Measurements from ENCODE around the gene ALOX15. TPM values are rescaled to one million over a fixed set of nuclear protein-coding genes. Genes with fewer than 3 reads are reported as not detected.
A peak's percentile ranks its signal among the peaks of the same experiment; 100 is the strongest.
"Not testable (repeated sequence)": the region's sequence is repeated elsewhere in the genome, so short reads cannot be mapped to it uniquely, and the experiment has no call there.

The ALOX15 gene
- total RNA-seq, 1 experiment from 2014 or later = 0.41 TPM

DNA sequence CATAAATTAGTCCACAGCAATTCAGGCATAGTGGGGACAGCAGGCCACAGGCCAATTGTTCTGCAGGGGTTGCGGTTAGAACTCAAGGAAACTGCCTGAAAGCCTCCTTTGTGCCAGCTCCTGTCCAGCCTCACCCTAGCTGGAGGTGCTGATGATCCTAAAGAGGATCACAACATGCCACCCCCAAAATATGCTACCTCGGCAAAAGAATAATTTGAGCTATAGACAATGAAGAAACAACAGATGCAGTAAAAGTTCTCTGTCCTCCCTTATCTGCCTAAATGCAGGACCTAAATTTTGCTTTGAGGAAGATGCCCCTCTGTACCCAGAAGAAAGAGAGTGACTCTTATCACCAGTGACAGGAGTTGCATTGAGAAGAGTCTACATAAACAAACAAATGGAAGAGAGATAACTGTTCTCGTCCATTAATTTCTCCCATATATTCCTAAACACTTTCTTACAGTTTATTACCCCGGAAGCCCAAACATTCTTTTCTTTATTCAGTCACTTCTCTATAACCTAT is 14.7 kb downstream of the ALOX15 start:
- DNase-seq (ENCODE audit: low spot score) = no peak
- in situ Hi-C loops (cut with HindIII; ENCODE audit: low sequenced_read_pairs) = no loop called here

DNA sequence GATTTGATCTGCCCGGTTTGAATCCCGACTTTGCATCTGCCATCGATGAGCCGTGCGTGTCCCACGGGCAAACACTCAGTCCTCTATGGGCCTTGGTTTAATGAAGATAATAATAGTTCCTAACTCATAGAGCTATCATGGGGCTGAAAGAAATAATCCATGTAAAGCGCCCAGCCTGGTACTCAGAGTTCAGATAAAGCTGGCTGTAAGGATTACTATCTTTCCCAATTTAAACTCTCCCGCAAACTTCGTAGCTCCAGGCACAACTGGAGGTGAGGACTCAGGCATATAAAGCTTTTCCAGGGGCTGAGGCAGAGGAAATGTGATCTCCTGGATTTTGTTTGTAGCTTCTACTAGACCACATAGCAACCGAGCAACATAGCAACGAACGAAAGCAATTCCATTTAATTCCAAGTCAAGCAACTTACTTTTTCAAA is 16.3 kb downstream of the ALOX15 start:
- in situ Hi-C loops (cut with HindIII; ENCODE audit: low sequenced_read_pairs) = no loop called here
- DNase-seq (ENCODE audit: low spot score) = no peak

DNA sequence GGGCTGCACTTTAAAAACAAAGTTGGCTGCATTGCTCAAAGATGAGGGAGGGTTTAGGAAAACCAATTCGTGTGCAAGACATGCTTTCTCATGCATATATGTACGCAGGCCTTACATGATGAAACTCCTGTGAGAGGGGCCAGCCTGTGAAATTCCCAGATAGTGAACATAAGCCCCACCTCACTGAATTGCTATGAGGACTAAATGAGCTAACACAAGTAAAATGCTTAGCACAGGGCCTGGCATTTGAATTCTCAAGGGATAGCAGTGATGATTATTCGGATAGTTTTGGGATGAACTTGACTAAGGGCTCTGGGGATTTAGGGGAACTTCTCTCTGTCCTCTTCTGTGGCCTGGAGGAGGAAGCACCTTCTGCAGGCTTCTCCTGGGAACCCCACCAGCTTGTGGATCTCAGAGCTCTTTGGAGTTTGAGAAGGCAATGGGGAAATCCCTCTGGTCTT is 17.0 kb downstream of the ALOX15 start:
- DNase-seq (ENCODE audit: low spot score); in situ Hi-C loops (cut with HindIII; ENCODE audit: low sequenced_read_pairs): not testable (repeated sequence)

DNA sequence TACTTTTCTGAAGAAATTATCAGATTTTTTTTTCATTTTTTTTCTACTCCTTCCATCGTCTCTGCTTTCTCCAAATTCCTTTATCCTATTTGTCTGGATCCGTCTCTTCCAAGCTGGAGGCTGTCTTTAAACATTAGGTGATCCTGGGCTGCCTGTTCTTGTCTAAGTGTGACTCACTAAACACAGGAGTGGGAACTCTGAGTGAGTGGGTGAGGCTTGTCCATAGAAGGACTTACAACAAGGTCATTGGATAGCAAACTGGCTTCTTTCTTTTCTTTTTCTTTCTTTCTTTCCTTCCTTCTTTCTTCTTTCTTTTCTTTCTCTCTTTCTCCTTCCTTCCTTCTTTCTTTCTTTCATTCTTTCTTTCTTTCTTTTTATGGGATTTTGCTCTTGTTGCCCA is 18.2 kb downstream of the ALOX15 start:
- in situ Hi-C loops (cut with HindIII; ENCODE audit: low sequenced_read_pairs) = no loop called here
- no peak for DNase-seq (ENCODE audit: low spot score)

DNA sequence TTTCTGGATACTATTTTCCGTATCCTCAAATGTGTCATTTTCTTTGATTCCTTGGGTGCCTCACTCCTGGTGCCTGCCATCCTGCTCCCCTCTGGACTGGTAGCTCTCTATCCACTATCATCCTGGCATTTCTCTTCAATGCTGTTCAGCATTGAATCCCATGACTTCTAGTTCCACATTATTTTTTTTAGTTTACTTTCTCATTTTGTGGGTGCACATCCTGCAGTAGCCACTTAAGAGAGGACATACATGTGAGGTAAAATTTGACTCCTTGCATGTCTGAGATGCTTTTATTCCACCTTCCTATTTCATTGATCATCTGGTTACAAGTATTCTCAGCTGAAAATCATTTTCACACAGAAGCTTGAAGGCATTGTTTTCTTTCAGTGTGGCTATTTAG is 19.1 kb downstream of the ALOX15 start:
- DNase-seq (ENCODE audit: low spot score) = no peak
- in situ Hi-C loops (cut with HindIII; ENCODE audit: low sequenced_read_pairs) = no loop called here

DNA sequence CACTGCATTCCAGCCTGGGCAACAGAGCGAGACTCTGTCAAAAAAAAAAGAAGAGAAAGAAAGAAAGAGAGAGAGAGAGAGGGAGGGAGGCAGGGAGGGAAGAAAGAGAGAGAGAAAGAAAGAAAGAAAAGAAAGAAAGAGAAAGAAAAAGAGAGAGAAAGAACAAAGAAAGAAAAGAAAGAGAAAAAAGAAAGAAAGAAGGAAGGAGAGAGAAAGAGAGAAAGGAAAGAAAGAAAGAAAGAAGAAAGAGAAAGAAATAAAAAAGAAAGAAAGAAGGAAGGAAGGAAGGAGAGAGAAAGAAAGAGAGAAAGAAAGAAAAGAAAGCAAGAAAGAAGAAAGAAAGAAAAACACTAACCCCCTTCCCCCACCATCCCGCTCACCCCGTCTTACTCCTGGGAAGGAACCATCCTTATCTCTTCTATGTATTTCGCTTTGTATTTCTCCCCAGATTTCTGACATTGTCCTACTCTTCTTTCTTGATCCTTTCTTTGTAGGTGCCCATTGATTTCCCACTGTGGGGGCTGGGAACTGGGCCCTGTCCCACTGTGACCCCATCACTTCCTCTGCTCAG is 20.9 kb downstream of the ALOX15 start:
- in situ Hi-C loops (cut with HindIII; ENCODE audit: low sequenced_read_pairs) = no loop called here
- DNase-seq (ENCODE audit: low spot score) = no peak

DNA sequence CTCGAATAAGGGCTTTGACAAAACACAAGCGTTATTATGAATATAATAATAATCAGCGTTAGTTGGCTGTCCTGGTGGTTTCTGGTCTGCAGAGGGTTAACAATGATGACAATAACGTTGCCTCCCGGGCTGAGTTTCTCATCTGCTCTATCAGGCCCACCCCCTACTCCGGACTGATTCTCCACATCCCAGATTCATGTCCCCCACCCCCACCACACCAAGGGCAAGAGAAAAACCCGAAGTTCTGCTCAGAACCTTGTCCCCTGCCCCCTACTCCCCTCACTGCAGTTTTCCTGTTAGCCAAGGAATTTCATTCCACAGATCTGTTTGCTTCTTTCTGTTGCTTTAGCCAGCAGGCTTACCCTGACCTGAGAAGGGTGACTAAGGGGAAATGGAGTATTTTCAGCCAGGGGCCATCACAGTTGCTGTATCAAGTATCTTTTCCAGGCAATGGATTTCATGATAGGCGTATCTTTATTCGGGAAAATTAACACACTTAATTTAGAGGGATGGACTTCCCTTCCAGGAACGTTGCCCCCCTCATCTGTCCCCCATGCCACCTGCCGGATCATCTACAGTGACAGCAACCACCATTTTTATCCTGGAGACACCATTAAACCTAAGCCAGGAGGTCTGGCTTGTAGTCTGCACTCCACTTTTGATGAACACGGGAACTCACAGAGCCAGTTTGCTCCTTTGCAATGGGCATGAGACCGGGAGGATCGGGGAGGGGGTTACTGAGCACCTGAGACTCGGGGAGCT is 23.7 kb downstream of the ALOX15 start:
- DNase-seq (ENCODE audit: low spot score) = no peak
- in situ Hi-C loops (cut with HindIII; ENCODE audit: low sequenced_read_pairs) = no loop called here

DNA sequence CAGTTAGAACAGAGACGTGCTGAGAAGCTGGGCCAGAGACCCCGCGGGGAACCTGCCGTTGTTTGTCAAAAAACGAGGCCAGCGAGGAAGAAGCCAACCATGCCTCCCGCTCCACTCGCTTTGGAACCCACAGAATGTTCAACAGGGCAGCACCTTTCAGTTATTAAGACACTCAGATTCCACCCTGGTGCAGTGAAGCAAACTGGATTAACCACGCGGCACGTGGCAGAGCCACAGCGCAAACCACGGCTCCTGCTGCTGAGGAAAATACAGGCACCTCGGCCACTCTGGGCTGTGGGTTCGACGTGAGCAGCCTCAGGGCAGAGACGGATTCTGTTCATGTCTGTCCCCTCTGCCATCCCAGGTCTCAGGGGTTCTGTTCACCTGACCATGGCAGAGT is 24.4 kb downstream of the ALOX15 start:
- in situ Hi-C loops (cut with HindIII; ENCODE audit: low sequenced_read_pairs) = no loop called here
- DNase-seq (ENCODE audit: low spot score) = peak; percentile 53

DNA sequence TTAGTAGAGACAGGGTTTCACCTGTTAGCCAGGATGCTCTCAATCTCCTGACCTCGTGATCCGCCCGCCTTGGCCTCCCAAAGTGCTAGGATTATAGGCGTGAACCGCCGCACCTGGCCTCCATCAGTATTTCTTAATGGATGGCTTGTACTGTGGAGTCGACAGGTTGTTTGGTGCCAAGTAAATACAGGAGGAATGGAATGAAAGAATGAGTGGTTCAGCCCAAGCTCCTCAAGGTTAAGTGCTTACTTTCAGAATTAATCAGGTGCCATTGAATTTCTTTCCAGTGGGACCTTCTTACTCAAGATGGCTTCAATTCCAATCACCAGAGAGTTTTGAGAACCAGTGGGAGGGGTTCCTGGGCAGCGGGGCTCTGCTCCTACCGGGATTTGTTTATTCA is 25.0 kb downstream of the ALOX15 start:
- DNase-seq (ENCODE audit: low spot score) = no peak
- in situ Hi-C loops (cut with HindIII; ENCODE audit: low sequenced_read_pairs) = no loop called here

DNA sequence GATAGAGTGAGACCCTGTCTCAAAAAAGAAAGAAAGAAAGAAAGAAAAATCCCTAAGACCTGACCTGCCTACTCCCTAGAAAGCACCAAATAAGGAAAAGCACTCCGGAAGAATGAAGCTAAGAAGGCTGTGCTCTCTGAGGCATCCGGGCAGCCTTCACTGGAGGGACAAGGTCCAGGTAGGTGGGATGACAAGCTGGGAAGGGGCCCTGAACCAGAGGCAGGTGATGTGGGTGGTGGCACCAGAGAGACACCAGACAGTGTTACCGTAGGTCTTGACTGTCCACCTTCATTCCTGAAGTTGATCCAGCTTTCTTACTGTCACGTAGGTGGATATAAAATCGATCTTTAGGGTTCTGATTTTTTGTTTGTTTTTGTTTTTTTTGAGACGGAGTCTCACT is 30.8 kb downstream of the ALOX15 start:
- in situ Hi-C loops (cut with HindIII; ENCODE audit: low sequenced_read_pairs) = no loop called here
- DNase-seq (ENCODE audit: low spot score) = no peak

DNA sequence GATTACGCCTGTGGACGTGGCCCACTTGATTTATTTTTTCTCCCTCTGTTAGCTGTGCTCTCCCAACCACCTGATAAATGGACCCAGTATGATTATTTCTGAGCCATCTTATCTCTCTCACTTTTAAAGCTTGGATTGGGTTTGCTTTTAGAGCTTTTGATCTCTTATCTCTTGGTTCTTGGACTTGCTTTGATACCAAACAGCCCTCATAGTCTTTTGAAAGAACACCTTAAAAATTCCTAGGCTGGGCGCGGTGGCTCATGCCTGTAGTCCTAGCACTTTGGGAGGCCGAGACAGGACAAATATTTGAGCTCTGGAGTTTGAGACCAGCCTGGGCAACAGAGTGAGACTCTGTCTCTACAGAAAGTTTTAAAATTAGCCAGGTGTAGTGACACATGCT is 31.3 kb downstream of the ALOX15 start:
- no peak for DNase-seq (ENCODE audit: low spot score)
- in situ Hi-C loops (cut with HindIII; ENCODE audit: low sequenced_read_pairs) = no loop called here

DNA sequence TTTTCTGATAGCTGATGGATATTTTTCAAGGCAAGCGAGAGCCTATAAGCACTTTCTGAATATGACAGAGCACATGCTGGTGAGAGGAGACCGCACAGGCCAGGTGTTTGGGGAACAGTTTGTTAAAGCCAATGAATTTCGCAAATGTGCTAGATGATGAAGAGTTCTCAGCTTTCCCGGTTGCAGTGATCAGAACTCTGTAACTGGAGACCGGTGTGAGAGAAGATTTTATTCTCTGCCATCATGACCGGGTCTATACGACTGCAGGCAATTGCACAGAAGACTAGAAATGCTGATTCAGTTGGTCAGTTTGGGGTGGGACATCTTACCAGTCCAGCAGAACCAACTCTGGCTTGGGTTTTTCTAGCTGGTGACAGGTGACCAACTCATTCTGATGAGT is 31.7 kb downstream of the ALOX15 start:
- DNase-seq (ENCODE audit: low spot score) = no peak
- in situ Hi-C loops (cut with HindIII; ENCODE audit: low sequenced_read_pairs) = no loop called here

DNA sequence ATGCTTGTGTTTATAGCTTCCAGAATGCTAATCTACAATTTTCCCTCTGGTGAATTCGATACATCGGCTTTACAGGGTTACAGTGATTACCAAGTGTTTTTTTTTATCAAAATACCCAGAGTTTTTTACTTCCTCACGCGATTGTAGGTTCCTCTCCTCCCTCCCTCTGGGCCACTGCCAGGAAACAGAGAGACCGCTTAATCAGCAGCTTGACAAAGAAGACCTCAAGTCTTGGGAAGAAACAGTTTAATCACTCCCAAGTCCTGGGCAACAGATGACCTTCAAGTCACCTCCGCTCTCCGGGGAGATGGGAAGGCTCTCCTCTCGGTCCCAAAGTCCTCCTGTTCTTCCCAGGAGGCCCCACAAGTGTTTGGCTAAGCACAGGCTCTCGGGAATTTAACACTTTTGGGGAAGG is 33.7 kb downstream of the ALOX15 start:
- in situ Hi-C loops (cut with HindIII; ENCODE audit: low sequenced_read_pairs) = no loop called here
- no peak for DNase-seq (ENCODE audit: low spot score)

DNA sequence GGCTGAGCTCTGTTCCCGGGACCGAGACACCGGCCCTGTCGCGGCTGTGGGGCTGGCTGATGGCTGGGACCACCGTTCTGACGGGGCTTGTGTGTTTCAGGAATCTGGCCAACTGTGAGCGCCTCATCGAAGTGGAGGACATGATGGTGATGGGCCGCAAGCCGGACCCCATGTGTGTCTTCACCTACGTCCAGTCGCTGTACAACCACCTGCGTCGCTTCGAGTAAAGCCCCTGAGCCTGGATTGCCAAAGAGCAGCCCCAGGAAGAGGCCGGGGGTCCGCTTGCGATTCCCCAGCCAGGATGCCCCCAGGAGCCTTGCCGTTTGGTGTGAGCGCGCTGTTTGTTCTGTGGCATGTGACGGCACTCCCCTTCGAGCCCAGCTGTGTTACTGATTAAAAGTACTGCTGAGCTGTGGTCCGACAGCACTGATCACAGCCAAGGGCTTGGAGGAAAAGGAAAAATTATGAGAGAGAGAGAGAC is 34.2 kb downstream of the ALOX15 start:
- in situ Hi-C loops (cut with HindIII; ENCODE audit: low sequenced_read_pairs) = no loop called here

DNA sequence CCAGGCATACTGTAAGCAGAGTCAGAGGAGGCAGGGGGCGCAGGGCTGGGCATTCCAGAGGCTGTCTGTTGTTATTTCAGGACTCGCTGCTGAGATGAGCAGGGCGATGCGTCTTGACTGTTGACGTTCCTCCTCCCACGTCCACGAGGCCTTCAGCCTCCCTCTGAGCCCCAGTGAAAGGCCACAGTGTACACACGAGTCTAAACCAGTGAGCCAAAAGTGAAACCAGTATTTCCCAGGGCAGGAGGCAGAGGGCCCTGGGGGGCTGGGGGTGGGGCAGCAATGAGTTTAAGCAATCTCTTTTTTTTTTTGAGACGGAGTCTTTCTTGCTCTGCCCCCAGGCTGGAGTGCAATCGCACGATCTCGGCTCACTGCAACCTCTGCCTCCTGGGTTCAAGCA is 35.7 kb downstream of the ALOX15 start:
- DNase-seq (ENCODE audit: low spot score) = no peak
- in situ Hi-C loops (cut with HindIII; ENCODE audit: low sequenced_read_pairs) = no loop called here

More for the DNA sequence above, 34.2 kb downstream of the ALOX15 start:
- DNase-seq (ENCODE audit: low spot score) = no peak

DNA sequence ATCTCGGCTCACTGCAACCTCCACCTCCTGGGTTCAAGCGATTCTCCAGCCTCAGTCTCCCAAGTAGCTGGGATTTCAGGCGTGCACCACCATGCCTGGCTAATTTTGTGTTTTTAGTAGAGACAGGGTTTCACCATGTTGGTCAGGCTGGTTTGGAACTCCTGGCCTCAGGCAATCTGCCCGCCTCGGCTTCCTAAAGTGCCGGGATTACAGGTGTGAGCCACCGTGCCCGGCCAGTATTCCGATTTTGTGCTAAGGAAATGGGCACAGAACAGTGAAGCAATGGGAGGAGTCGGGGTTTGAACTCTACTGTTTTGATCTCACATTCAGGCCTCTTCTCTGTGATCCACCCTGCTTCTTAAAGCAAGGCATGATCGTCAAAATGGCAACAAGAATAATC is 36.7 kb downstream of the ALOX15 start:
- in situ Hi-C loops (cut with HindIII; ENCODE audit: low sequenced_read_pairs) = not testable (repeated sequence)

DNA sequence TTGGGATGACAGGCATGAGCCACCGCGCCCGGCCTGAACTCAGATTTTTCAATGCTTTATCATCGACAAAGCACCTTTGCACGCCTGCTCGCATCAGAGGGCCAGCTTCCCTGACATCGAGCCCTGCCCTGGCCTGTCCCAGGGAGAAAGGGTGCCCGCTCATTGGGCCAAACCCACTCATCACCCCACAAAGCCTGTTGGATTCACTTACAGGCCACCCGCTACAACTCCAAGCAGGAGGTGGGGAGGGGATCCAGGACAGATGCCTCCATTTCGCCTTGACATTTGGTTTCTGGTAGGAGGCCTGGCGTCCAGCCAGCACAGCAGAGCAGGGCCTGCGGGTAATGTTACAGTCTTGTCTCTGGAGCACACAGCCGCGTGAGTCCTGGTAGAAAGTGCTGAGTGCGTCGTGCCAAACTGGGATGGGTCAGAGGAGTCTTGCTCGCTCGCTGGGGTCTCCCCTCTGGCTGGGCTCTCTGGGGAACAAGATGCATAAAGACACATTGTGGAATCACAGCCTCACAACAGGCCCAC is 37.3 kb downstream of the ALOX15 start:
- peak; percentile 91 for DNase-seq (ENCODE audit: low spot score)
- in situ Hi-C loops (cut with HindIII; ENCODE audit: low sequenced_read_pairs) = no loop called here

More for the DNA sequence above, 36.7 kb downstream of the ALOX15 start:
- not testable (repeated sequence) for DNase-seq (ENCODE audit: low spot score)

DNA sequence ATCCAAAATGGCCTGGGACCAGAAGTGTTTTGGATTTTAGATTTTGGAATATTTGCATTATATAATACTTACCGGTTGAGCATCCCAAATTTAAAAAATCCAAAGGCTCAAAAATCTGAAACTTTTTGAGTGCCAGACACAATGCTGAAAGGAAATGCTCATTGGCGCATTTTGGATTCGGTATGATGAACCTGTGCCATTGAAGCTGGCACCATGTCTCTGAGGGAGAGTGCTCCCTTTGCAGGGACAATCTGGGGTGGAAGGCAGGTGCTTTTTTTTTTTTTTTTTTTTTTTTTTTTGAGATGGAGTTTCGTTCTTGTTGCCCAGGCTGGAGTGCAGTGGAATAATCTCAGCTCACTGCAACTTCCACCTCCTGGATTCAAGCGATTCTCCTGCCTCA is 39.4 kb downstream of the ALOX15 start:
- peak; percentile 73 for DNase-seq (ENCODE audit: low spot score)
- in situ Hi-C loops (cut with HindIII; ENCODE audit: low sequenced_read_pairs) = no loop called here

DNA sequence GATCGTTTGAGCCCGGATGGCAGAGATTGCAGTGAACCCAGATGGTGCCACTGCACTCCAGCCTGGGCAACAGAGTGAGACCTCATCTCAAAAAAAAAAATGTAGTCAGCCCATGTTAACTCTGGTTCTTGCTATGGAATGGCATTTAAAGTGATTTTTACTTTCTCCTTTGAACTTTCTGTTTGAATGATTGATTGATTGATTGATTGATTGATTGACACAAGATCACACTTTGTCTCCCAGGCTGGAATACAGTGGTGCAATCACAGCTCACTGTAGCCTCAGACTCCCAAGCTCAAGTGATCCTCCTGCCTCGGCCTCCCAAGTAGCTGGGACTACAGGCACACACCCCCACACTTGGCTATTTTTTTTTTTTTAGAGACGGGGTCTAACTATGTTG is 40.2 kb downstream of the ALOX15 start:
- in situ Hi-C loops (cut with HindIII; ENCODE audit: low sequenced_read_pairs) = no loop called here
- no peak for DNase-seq (ENCODE audit: low spot score)

DNA sequence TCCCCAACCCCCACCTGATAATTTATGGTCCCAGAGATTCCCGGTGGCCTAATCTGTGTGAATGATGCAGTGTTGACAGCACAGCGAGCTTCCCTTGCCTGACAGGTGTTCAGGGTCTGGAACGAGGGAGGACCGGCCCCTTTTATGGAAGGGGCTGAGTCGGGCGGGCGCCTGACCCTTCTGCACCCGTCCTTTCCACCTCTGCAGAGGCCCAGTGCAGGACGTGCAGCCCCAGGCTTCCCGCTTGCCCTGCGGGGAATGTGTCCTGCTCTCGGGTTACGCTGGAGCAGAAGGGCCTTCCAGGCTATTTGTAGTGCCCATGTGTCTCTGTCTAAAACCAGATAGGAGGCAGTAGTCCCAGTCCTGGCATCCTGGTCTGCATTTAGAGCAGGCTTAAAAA is 40.9 kb downstream of the ALOX15 start:
- DNase-seq (ENCODE audit: low spot score) = no peak
- in situ Hi-C loops (cut with HindIII; ENCODE audit: low sequenced_read_pairs) = no loop called here
